Neuronal stem cell (in vitro differentiated cells): ENCODE measurements around the gene ATL2.

Source experiments
- DNase-seq: peaks from one replicate; pipeline ENCODE4 v3.0.0-alpha.2; 2013; ENCODE audit warnings: low spot score
- H2AFZ ChIP-seq: one replicate; pipeline ENCODE4 v1.6.1; 2013; ENCODE audit warnings: mild to moderate bottlenecking, low read length, inconsistent platforms
- H2AK5ac ChIP-seq: 2 replicates; pipeline ENCODE4 v1.6.1; 2013; ENCODE audit warnings: low read depth, mild to moderate bottlenecking, inconsistent platforms, low read length, moderate library complexity, mixed read lengths
- H2BK120ac ChIP-seq: 2 replicates; pipeline ENCODE4 v1.6.1; 2013; ENCODE audit warnings: low read depth, mild to moderate bottlenecking, inconsistent platforms, low read length, moderate library complexity, mixed read lengths
- H2BK12ac ChIP-seq: one replicate; pipeline ENCODE4 v1.6.1; 2013; ENCODE audit warnings: low read length, inconsistent platforms
- H2BK15ac ChIP-seq: 2 replicates; pipeline ENCODE4 v1.6.1; 2013; ENCODE audit warnings: mild to moderate bottlenecking, low read length, inconsistent platforms, mixed read lengths
- H2BK5ac ChIP-seq: one replicate; pipeline ENCODE4 v1.6.1; 2013; ENCODE audit warnings: inconsistent platforms, mild to moderate bottlenecking, low read length, moderate library complexity
- H3K14ac ChIP-seq: one replicate; pipeline ENCODE4 v1.6.1; 2013; ENCODE audit warnings: low read length, inconsistent platforms
- H3K18ac ChIP-seq: 2 replicates; pipeline ENCODE4 v1.6.1; 2013; ENCODE audit warnings: low read length, inconsistent platforms
- H3K23ac ChIP-seq: 2 replicates; pipeline ENCODE4 v1.6.1; 2013; ENCODE audit warnings: low read depth, mild to moderate bottlenecking, mixed read lengths, low read length, inconsistent platforms; ENCODE audit not compliant: poor library complexity
- H3K27ac ChIP-seq: replicated peaks from 3 replicates; pipeline ENCODE4 v1.5.1; 2013; ENCODE audit warnings: low read length, inconsistent platforms
- H3K27me3 ChIP-seq, 3 experiments: 2 replicates each; pipeline ENCODE4 v1.6.1; 2013; ENCODE audit warnings: low read length in 3 of 3, mild to moderate bottlenecking in 2 of 3, inconsistent platforms in 1 of 3, low read depth in 1 of 3, mixed read lengths in 1 of 3, moderate library complexity in 1 of 3; ENCODE audit not compliant: control insufficient read depth in 3 of 3, insufficient read depth in 3 of 3
- H3K36me3 ChIP-seq, 2 donors: replicated peaks in 1 of 2; 2 replicates each; pipeline ENCODE4 v1.6.1; 2013; ENCODE audit warnings: low read length in 2 of 2; ENCODE audit not compliant: control insufficient read depth in 2 of 2, insufficient read depth in 2 of 2
- H3K4ac ChIP-seq: 2 replicates; pipeline ENCODE4 v1.6.1; 2013; ENCODE audit warnings: inconsistent platforms, mild to moderate bottlenecking, low read length, moderate library complexity
- H3K4me1 ChIP-seq, 2 donors: 1 replicate in 1 of 2; 2 replicates in 1 of 2; pipeline ENCODE4 v1.6.1; 2013; ENCODE audit warnings: low read length in 2 of 2, low read depth in 1 of 2; ENCODE audit not compliant: control insufficient read depth in 2 of 2, insufficient read depth in 1 of 2
- H3K4me2 ChIP-seq: one replicate; pipeline ENCODE4 v1.6.1; 2013; ENCODE audit warnings: mild to moderate bottlenecking, low read length, inconsistent platforms; ENCODE audit not compliant: insufficient read depth, poor library complexity, severe bottlenecking
- H3K4me3 ChIP-seq, 2 donors: 2 replicates each; pipeline ENCODE4 v1.5.1; 2013; ENCODE audit warnings: low read length in 2 of 2, mild to moderate bottlenecking in 2 of 2, inconsistent platforms in 1 of 2, moderate library complexity in 1 of 2
- H3K79me1 ChIP-seq: one replicate; pipeline ENCODE4 v1.6.1; 2013; ENCODE audit warnings: low read depth, mild to moderate bottlenecking, inconsistent platforms, low read length, moderate library complexity
- H3K9ac ChIP-seq: one replicate; pipeline ENCODE4 v1.6.1; 2013; ENCODE audit warnings: mild to moderate bottlenecking, low read depth, low read length, inconsistent platforms; ENCODE audit not compliant: poor library complexity
- H3K9me3 ChIP-seq, 2 donors: replicated peaks in 1 of 2; 2 replicates each; pipeline versions ENCODE3 to v1.6.1; 2013; ENCODE audit warnings: low read length in 2 of 2, mild to moderate bottlenecking in 2 of 2, inconsistent platforms in 1 of 2, low read depth in 1 of 2, mixed read lengths in 1 of 2, moderate library complexity in 1 of 2; ENCODE audit not compliant: control insufficient read depth in 2 of 2, insufficient read depth in 1 of 2
- H4K8ac ChIP-seq: one replicate; pipeline ENCODE4 v1.6.1; 2013; ENCODE audit warnings: low read depth, mild to moderate bottlenecking, inconsistent platforms, low read length, moderate library complexity
- H4K91ac ChIP-seq: one replicate; pipeline ENCODE4 v1.6.1; 2013; ENCODE audit warnings: low read length, low read depth, mild to moderate bottlenecking, inconsistent platforms; ENCODE audit not compliant: poor library complexity
- WGBS, 2 donors: extraction: QIAGEN DNeasy Blood & Tissue Kit; methylation state at CpG; one replicate each; pipeline ENCODE4 v1.1.7; 2013; ENCODE audit warnings: missing lambda C conversion rate in 2 of 2, mixed read lengths in 1 of 2; ENCODE audit not compliant: insufficient read length in 2 of 2, insufficient replicate concordance in 1 of 2; ENCODE audit errors: extremely low coverage in 2 of 2; 5-methylcytosine and 5-hydroxymethylcytosine counted together

Gene ATL2

GRCh38 chr2:38301969-38302702 lies 74.9 kb downstream of the ATL2 start:
- peaks cover 6 to 96% of the 10 kb centered on the region in 2 donors for H3K36me3 ChIP-seq
- H2AK5ac ChIP-seq = no peak overlapping the region
- H3K4me2 ChIP-seq = no peak overlapping the region
- H4K91ac ChIP-seq = no peak overlapping the region
- H2BK5ac ChIP-seq = no peak overlapping the region
- DNase-seq = no peak
- no peak overlapping the region for H4K8ac ChIP-seq
- no peak overlapping the region for H2BK15ac ChIP-seq
- H3K27me3 ChIP-seq = no peaks in the 10 kb centered on the region
- no peak overlapping the region for H3K23ac ChIP-seq
- peaks cover 0 to 4% of the 10 kb centered on the region in 2 donors for H3K9me3 ChIP-seq
- H3K9ac ChIP-seq = no peak overlapping the region
- no peak overlapping the region for H3K14ac ChIP-seq
- H3K27ac ChIP-seq = no peak overlapping the region
- no peak overlapping the region for H3K4ac ChIP-seq
- no peak overlapping the region for H3K4me3 ChIP-seq
- H3K18ac ChIP-seq = no peak overlapping the region
- WGBS, 2 donors = no CpG with 5 or more reads among the region's 3 CpGs
- no peak overlapping the region for H2BK120ac ChIP-seq
- peaks cover 2% of the 10 kb centered on the region for H3K79me1 ChIP-seq
- no peak overlapping the region for H2AFZ ChIP-seq
- H3K4me1 ChIP-seq = no peaks in the 10 kb centered on the region
- no peak overlapping the region for H2BK12ac ChIP-seq

- no peak overlapping the region for H3K18ac ChIP-seq
- H2AK5ac ChIP-seq = no peak overlapping the region
- H3K4me3 ChIP-seq = no peak overlapping the region
- no peak overlapping the region for H4K8ac ChIP-seq
- no peak overlapping the region for H3K4ac ChIP-seq
- peaks cover 7 to 96% of the 10 kb centered on the region in 2 donors for H3K36me3 ChIP-seq
- no peak overlapping the region for H2BK15ac ChIP-seq
- H2BK12ac ChIP-seq = no peak overlapping the region
- H3K23ac ChIP-seq = peak overlapping the region; percentile 29
- H3K14ac ChIP-seq = no peak overlapping the region
- H4K91ac ChIP-seq = no peak overlapping the region
- no peak overlapping the region for H3K9ac ChIP-seq
- H3K4me2 ChIP-seq = no peak overlapping the region
- H3K79me1 ChIP-seq = peaks cover 2% of the 10 kb centered on the region
- H3K9me3 ChIP-seq = peaks cover 0 to 4% of the 10 kb centered on the region in 2 donors
- H3K27ac ChIP-seq = no peak overlapping the region
- H3K27me3 ChIP-seq = no peaks in the 10 kb centered on the region
- whole genome bisulfite sequencing, 2 donors = no CpG with 5 or more reads among the region's 3 CpGs
- no peaks in the 10 kb centered on the region for H3K4me1 ChIP-seq
- no peak overlapping the region for H2BK120ac ChIP-seq
- no peak for DNase-seq
- no peak overlapping the region for H2BK5ac ChIP-seq
- no peak overlapping the region for H2AFZ ChIP-seq
Measured at GRCh38 chr2:38301340-38301968, 75.6 kb downstream of the ATL2 start.

- no peak for DNase-seq
- H2BK120ac ChIP-seq = no peak overlapping the region
- H3K9me3 ChIP-seq = no peaks in the 10 kb centered on the region
- H3K36me3 ChIP-seq = peaks cover 12 to 88% of the 10 kb centered on the region in 2 donors
- no peak overlapping the region for H2BK15ac ChIP-seq
- no peak overlapping the region for H2AFZ ChIP-seq
- H3K27ac ChIP-seq = no peak overlapping the region
- no peaks in the 10 kb centered on the region for H3K27me3 ChIP-seq
- H3K4me2 ChIP-seq = no peak overlapping the region
- H2BK5ac ChIP-seq = no peak overlapping the region
- no peak overlapping the region for H2AK5ac ChIP-seq
- no peak overlapping the region for H3K14ac ChIP-seq
- H3K4me3 ChIP-seq = no peak overlapping the region
- no peak overlapping the region for H3K23ac ChIP-seq
- H3K9ac ChIP-seq = no peak overlapping the region
- H4K8ac ChIP-seq = no peak overlapping the region
- no peaks in the 10 kb centered on the region for H3K4me1 ChIP-seq
- no peak overlapping the region for H4K91ac ChIP-seq
- H3K79me1 ChIP-seq = peaks cover 2% of the 10 kb centered on the region
- no peak overlapping the region for H3K4ac ChIP-seq
- WGBS, 2 donors = no CpG with 5 or more reads among the region's 2 CpGs
- no peak overlapping the region for H3K18ac ChIP-seq
- no peak overlapping the region for H2BK12ac ChIP-seq
Measured at GRCh38 chr2:38298539-38298938, 78.5 kb downstream of the ATL2 start.

- Histone ChIP-seq H3K9ac (no peak overlapping the region), H3K79me1 (peaks cover under 1% of the 10 kb centered on the region), H2AK5ac (no peak overlapping the region), H2BK5ac (no peak overlapping the region), H3K4me1 (no peaks in the 10 kb centered on the region), H3K18ac (no peak overlapping the region), H3K14ac (no peak overlapping the region), H3K23ac (no peak overlapping the region), H3K9me3 (no peaks in the 10 kb centered on the region), H3K4me2 (no peak overlapping the region), H3K4me3 (no peak overlapping the region), H2BK120ac (no peak overlapping the region), H3K4ac (no peak overlapping the region), H2BK12ac (no peak overlapping the region), H4K91ac (no peak overlapping the region), H2AFZ (no peak overlapping the region), H3K27ac (no peak overlapping the region), H4K8ac (no peak overlapping the region), H3K36me3 (peaks cover 12 to 66% of the 10 kb centered on the region in 2 donors), H3K27me3 (no peaks in the 10 kb centered on the region), H2BK15ac (no peak overlapping the region)
- no CpG with 5 or more reads among the region's 7 CpGs for WGBS, 2 donors
- no peak for DNase-seq
Measured at GRCh38 chr2:38296197-38296780, 80.8 kb downstream of the ATL2 start.
